Smooth muscle cell (in vitro differentiated cells): ENCODE measurements around the gene ZNF764. TPM values are rescaled to one million over a fixed set of nuclear protein-coding genes. Genes with fewer than 3 reads are reported as not detected.

ENCODE experiments used
- DNase-seq: peaks from one replicate; lab custom pipeline; 2025; ENCODE audit not compliant: unreplicated experiment; lab: John Stamatoyannopoulos, UW
- H2AFZ ChIP-seq: fragments of 200-600 bp; sonication (generic); 2 replicates; pipeline ENCODE4 v1.6.0; 2016; ENCODE audit warnings: antibody characterized with exemption, low read depth, mild to moderate bottlenecking
- H3F3A ChIP-seq: fragments of 200-600 bp; sonication (generic); 2 replicates; pipeline ENCODE4 v1.6.0; 2017; ENCODE audit warnings: antibody characterized with exemption, low read depth
- H3K27ac ChIP-seq: fragments of 200-600 bp; sonication (generic); 2 replicates; pipeline ENCODE4 v1.5.1; 2016; ENCODE audit warnings: low read depth, mild to moderate bottlenecking
- H3K27me3 ChIP-seq: fragments of 200-600 bp; sonication (generic); 2 replicates; pipeline ENCODE4 v1.6.1; 2016; ENCODE audit warnings: low read depth, mild to moderate bottlenecking
- H3K36me3 ChIP-seq: fragments of 200-600 bp; sonication (generic); 2 replicates; pipeline ENCODE4 v1.5.1; 2016; ENCODE audit warnings: low read depth
- H3K4me1 ChIP-seq: fragments of 200-600 bp; sonication (generic); 2 replicates; pipeline ENCODE4 v1.5.1; 2016; ENCODE audit warnings: low read depth
- H3K4me2 ChIP-seq: fragments of 200-600 bp; sonication (generic); 2 replicates; pipeline ENCODE4 v1.6.0; 2016; ENCODE audit warnings: mild to moderate bottlenecking
- H3K4me3 ChIP-seq: fragments of 200-600 bp; sonication (generic); 2 replicates; pipeline ENCODE4 v1.5.1; 2016; ENCODE audit warnings: mild to moderate bottlenecking
- H3K79me2 ChIP-seq: fragments of 200-600 bp; sonication (generic); 2 replicates; pipeline ENCODE4 v1.6.0; 2016; ENCODE audit warnings: low read depth, mild to moderate bottlenecking
- H3K9ac ChIP-seq: fragments of 200-600 bp; sonication (generic); 2 replicates; pipeline ENCODE4 v1.6.0; 2016; ENCODE audit warnings: low read depth
- H3K9me3 ChIP-seq: fragments of 200-600 bp; sonication (generic); replicated peaks from 2 replicates; pipeline ENCODE4 v1.5.1; 2016; ENCODE audit warnings: low read depth
- H4K20me1 ChIP-seq: fragments of 200-600 bp; sonication (generic); 2 replicates; pipeline ENCODE4 v1.6.0; 2016; ENCODE audit warnings: low read depth
- CTCF ChIP-seq: fragments of 200-600 bp; sonication (generic); IDR thresholded peaks from 2 replicates; pipeline ENCODE4 v1.5.1; 2017; ENCODE audit warnings: borderline replicate concordance, mild to moderate bottlenecking, antibody characterized with exemption; ENCODE audit not compliant: insufficient read depth, poor library complexity, severe bottlenecking
- WGBS: methylation state at CpG from one replicate; pipeline ENCODE4 v1.1.7; 2016; ENCODE audit warnings: low lambda C conversion rate; 5-methylcytosine and 5-hydroxymethylcytosine counted together
- polyA plus RNA-seq: library from polyadenylated mRNA; unstranded; fragments of >200 nt; fragmentation: Nextera tagmentation; extraction: Ambion mirVana; gene quantifications from 2 replicates; pipeline ENCODE4 v1.2.1, GENCODE V29; 2016
- total RNA-seq: library from RNA; depleted of rRNA; stranded (reverse); fragments of >200 nt; gene quantifications from 2 replicates; pipeline ENCODE4 v1.2.3, GENCODE V29; 2014

Gene ZNF764
- total and polyA plus RNA-seq, 2 experiments from 2014 or later = 1.6 to 6.5 TPM

- no peak overlapping the region for H3K4me3 ChIP-seq
- no peak overlapping the region for H3K9ac ChIP-seq
- no peak overlapping the region for H2AFZ ChIP-seq
- no peak for TF ChIP-seq CTCF
- DNase-seq = no peak
- H3K79me2 ChIP-seq = no peaks in the 10 kb centered on the region
- no peaks in the 10 kb centered on the region for H3K4me1 ChIP-seq
- peak overlapping the region; percentile 35 for H3K4me2 ChIP-seq
- H3F3A ChIP-seq = peaks cover 7% of the 10 kb centered on the region
- no peaks in the 10 kb centered on the region for H3K9me3 ChIP-seq
- H4K20me1 ChIP-seq = no peaks in the 10 kb centered on the region
- H3K27me3 ChIP-seq = no peaks in the 10 kb centered on the region
- 53% methylated on average over 8 of the region's 8 CpGs for WGBS
- H3K36me3 ChIP-seq = no peaks in the 10 kb centered on the region
- peak overlapping the region; percentile 9 for H3K27ac ChIP-seq
Observed at GRCh38 chr16:30548416-30549253, 9.5 kb downstream of the ZNF764 start.

DNA sequence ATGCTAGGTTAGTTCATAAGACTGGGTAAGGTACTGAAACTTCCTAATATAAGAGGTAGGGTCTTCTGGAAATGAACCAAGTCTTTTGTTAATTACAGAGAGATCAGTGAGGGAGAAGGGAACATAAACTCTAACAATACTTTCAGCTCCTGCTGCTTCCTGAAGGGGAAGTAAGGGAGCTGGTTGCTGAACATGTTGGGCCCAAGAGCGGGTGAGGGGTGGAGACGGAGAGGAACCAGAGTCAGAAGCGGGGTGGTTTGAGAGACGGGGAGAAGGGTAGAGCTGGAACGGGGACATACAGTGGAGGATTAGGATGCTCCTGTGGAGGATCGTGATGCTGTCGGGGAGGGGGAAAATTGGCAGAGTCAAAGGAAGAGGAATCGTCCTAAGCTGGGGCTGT, 12.1 kb downstream of the ZNF764 start:
- no peaks in the 10 kb centered on the region for H3K27me3 ChIP-seq
- no peak for TF ChIP-seq CTCF
- 87% methylated on average over 8 of the region's 8 CpGs for WGBS
- no peak overlapping the region for H2AFZ ChIP-seq
- H3K4me1 ChIP-seq = peaks cover 25% of the 10 kb centered on the region
- no peaks in the 10 kb centered on the region for H3K9me3 ChIP-seq
- H3K27ac ChIP-seq = no peak overlapping the region
- H3K4me2 ChIP-seq = no peak overlapping the region
- peaks cover 9% of the 10 kb centered on the region for H3F3A ChIP-seq
- no peaks in the 10 kb centered on the region for H4K20me1 ChIP-seq
- H3K4me3 ChIP-seq = no peak overlapping the region
- H3K9ac ChIP-seq = no peak overlapping the region
- no peaks in the 10 kb centered on the region for H3K36me3 ChIP-seq
- H3K79me2 ChIP-seq = no peaks in the 10 kb centered on the region
- DNase-seq = no peak

GRCh38 chr16:30543067-30543466, 15.1 kb downstream of the ZNF764 start:
- no peak for TF ChIP-seq CTCF
- Histone ChIP-seq H3K27me3 (no peaks in the 10 kb centered on the region), H3K4me3 (no peak overlapping the region), H3K9me3 (no peaks in the 10 kb centered on the region), H2AFZ (no peak overlapping the region), H4K20me1 (no peaks in the 10 kb centered on the region), H3K9ac (no peak overlapping the region), H3K4me2 (no peak overlapping the region), H3K79me2 (no peaks in the 10 kb centered on the region), H3K36me3 (no peaks in the 10 kb centered on the region), H3K4me1 (peaks cover 25% of the 10 kb centered on the region), H3F3A (peaks cover 6% of the 10 kb centered on the region), H3K27ac (no peak overlapping the region)
- DNase-seq = no peak
- WGBS = 74% methylated on average over 5 of the region's 5 CpGs
